Fibroblast of villous mesenchyme (primary cell): ENCODE data around the gene CADM1. TPM values are rescaled to one million over a fixed set of nuclear protein-coding genes. Genes with fewer than 3 reads are reported as not detected.

Experiments used
- DNase-seq: peaks from one replicate; pipeline ENCODE4 v3.0.0-alpha.2; 2010; ENCODE audit warnings: low read depth
- H3K4me3 ChIP-seq: 2 replicates; pipeline ENCODE4 v1.5.1; 2011; ENCODE audit warnings: low read depth, mild to moderate bottlenecking, low read length
- total RNA-seq: library from RNA; depleted of rRNA; stranded (reverse); fragments of >200 nt; gene quantifications from 2 replicates; pipeline ENCODE4 v1.2.3, GENCODE V29; 2012
- TF ChIP-seq, protein P1 (sequence below): IDR thresholded peaks from 2 replicates; pipeline ENCODE4 v1.5.1; 2012; ENCODE audit warnings: low read depth, mild to moderate bottlenecking, low read length; ENCODE audit not compliant: insufficient read depth

CADM1 gene
- total RNA-seq, 1 donor, result 9.1 TPM

DNA sequence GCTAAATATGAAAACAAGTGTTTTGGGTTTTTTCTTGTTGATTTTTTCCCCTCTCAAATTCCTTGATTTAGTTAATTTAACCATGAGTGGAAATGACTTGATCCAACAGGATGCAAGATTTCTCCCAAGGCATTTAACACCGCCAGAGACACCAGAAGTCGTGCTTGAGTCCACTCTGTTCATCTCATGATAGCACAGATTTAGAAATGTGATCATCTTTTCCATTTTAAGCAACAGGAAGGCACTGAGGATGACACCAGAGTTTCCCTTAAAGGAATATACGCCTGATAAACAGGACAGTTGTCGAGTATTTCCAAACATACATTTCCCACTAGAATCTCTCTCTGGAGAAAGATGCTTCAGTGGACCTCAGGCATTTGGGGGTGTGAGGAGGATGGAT, 318.7 kb downstream of the CADM1 start:
- no peak overlapping the region for H3K4me3 ChIP-seq
- TF ChIP-seq, protein P1, sequence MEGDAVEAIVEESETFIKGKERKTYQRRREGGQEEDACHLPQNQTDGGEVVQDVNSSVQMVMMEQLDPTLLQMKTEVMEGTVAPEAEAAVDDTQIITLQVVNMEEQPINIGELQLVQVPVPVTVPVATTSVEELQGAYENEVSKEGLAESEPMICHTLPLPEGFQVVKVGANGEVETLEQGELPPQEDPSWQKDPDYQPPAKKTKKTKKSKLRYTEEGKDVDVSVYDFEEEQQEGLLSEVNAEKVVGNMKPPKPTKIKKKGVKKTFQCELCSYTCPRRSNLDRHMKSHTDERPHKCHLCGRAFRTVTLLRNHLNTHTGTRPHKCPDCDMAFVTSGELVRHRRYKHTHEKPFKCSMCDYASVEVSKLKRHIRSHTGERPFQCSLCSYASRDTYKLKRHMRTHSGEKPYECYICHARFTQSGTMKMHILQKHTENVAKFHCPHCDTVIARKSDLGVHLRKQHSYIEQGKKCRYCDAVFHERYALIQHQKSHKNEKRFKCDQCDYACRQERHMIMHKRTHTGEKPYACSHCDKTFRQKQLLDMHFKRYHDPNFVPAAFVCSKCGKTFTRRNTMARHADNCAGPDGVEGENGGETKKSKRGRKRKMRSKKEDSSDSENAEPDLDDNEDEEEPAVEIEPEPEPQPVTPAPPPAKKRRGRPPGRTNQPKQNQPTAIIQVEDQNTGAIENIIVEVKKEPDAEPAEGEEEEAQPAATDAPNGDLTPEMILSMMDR, result no peak
- DNase-seq, result no peak

DNA sequence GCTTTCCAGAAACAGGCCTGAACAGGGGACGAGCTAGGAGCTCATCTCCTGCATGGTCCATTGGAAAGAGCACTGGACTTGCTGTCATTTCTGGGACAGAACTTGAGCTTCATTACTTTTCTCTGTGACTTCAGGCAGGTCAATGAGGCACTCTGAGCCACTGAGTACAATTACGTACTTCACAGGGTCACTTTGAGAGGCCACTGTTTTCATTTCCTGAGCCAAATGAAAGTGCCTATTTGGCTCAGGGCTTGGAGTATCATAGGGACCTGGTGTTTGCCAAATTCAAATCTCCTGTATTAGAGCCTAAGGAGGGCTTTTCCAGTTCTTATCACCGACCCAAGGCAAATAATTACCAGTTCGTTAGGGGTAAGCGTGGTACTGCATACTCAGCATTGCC, 319.3 kb downstream of the CADM1 start:
- TF ChIP-seq, protein P1, result no peak
- DNase-seq, result no peak
- H3K4me3 ChIP-seq, result no peak overlapping the region

DNA sequence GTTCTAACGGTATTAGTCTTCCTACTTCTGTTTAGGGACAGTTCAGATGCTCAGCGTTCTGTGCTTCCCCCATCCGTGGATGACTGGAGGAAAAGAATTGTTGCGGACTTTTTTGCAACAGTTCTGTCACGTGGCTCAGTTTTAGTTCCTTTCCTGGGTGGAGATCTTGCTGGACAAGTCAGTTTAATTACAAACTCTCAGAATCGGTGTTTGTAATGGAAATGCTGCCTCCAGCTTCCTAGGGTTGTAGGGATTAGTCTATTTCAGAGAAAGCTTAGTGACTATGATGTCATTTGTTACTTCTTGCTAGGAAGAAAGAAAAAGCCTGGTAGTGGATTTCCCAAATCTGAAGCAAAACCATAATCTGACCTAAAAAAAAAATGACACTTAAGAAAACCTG, 320.4 kb downstream of the CADM1 start:
- DNase-seq, result no peak

DNA sequence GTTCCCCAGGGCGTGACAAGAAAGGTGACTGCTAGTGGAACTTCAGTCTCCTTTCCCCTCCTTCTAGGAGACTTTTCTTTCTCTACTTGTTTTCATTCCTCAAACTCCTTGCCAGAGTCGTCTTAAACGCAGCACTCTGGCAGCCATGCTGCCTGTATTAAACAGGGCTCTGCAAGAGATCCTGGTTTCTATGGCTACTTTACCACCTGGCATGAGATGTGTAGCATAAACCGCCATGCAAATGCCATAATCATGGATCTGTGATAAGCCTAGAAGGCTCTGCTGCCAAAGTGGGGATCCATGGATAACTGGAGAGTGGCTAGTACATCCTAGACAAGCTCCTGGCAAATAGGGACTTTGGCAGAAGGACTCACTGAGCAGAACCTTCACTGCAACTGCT, 321.1 kb downstream of the CADM1 start:
- no peak for DNase-seq
- TF ChIP-seq, protein P1, result no peak
- H3K4me3 ChIP-seq, result no peak overlapping the region

More for the DNA sequence above, 320.4 kb downstream of the CADM1 start:
- no peak overlapping the region for H3K4me3 ChIP-seq
- TF ChIP-seq, protein P1, result no peak

DNA sequence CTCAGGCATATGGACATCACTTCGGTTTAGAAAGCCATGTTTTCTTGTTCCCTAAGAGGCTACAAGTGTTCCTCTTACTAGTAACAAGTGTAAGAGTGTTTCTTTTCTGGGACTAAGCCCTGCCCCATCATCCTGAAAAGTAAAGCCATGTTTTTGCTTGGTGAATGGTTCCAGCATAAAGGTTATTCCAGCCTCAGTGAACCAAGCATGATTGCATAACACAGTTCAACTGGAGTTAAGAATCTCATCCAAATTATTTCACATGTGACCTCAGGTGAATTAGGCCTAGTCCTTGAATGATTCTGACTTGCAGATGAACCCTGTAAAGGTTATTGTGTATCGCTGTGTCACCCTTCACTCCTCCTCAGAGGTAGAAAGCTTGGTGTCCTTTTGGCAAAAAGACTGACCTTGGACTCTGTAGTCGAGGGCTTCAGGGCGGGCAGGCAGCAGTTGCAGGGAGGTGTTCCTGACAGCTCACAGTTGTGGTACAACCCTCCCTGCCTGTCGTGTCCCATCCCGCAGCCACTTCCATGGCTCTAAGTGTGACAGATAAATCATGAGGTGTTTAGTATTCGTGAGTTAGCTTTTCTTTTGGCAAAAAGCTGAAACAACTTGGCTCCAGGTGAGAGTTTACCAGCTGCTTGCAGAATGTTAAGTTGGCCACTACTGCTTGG, 321.8 kb downstream of the CADM1 start:
- no peak for DNase-seq
- TF ChIP-seq, protein P1, result no peak
- no peak overlapping the region for H3K4me3 ChIP-seq

DNA sequence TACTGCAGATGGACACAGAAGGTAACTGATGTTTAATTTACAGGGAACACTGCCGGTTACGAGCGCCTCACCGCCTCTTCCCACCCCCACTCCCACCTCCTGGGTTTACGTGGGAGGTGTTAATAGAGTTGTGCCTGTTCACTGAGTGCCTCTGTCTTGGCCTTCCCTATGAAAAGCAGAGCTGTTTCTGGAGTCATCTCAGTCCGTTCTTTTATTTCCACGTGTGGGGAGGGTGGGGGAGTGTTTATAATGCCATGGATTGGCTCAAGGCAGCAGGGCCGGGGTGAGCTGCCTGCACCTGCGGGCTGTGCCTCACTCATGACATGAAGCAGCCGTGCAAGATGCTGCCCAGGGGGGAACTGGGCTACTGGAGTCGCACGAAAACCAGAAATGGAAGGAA, 322.7 kb downstream of the CADM1 start:
- TF ChIP-seq, protein P1, result no peak
- H3K4me3 ChIP-seq, result no peak overlapping the region
- no peak for DNase-seq

DNA sequence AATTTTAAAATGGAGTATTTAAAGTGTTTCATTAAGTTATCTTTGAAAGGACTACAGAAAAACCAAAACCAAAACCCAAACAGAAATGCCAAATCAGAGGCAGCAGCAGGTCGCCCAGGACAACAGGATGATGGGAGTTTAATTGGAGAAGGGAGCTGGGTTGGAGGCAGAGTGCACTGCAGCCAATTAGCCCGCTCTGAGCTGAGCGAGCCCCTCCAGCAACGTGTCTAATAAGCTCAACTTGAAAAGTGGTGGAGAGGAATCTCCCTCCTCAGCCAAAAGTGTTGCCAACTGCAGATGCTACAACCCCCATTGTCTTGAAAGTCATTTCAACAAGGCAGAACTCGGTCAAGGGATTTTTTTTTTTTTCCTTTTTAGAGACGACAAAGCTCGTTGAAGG, 323.9 kb downstream of the CADM1 start:
- no peak overlapping the region for H3K4me3 ChIP-seq
- no peak for DNase-seq
- TF ChIP-seq, protein P1, result no peak
